ENCODE measurements around the gene ATF1.
"Not testable (repeated sequence)": the region's sequence is repeated elsewhere in the genome, so short reads cannot be mapped to it uniquely, and the experiment has no call there.

The ATF1 gene

GRCh38 chr12:50868881-50869280 is 105.0 kb downstream of the ATF1 start:
- not testable (repeated sequence) for DNase-seq

Measured in activated naive CD4-positive, alpha-beta T cell treated with anti-CD3 and anti-CD28 coated beads, Interleukin-2, amount 50 U/mL, for 16 hours (primary cell).